H9 (cell line): ENCODE data around the gene TEX38. TPM values are rescaled to one million over a fixed set of nuclear protein-coding genes. Genes with fewer than 3 reads are reported as not detected.

Experiments used
- DNase-seq: peaks from one replicate; pipeline ENCODE4 v3.0.0-alpha.2; 2017
- H2AFZ ChIP-seq: one replicate; pipeline ENCODE4 v1.6.1; 2013; ENCODE audit warnings: mild to moderate bottlenecking, low read length, control low read depth, moderate library complexity
- H2AK5ac ChIP-seq: 2 replicates; pipeline ENCODE4 v1.6.1; 2013; ENCODE audit warnings: low read length, control low read depth, mixed read lengths; ENCODE audit not compliant: insufficient read length
- H2BK120ac ChIP-seq: one replicate; pipeline ENCODE4 v1.6.1; 2013; ENCODE audit warnings: low read depth, mild to moderate bottlenecking, low read length, control low read depth, inconsistent platforms; ENCODE audit not compliant: poor library complexity, severe bottlenecking
- H2BK12ac ChIP-seq: 2 replicates; pipeline ENCODE4 v1.6.1; 2013; ENCODE audit warnings: low read length, control low read depth, mixed read lengths, low read depth; ENCODE audit not compliant: insufficient read length
- H2BK15ac ChIP-seq: 2 replicates; pipeline ENCODE4 v1.6.1; 2013; ENCODE audit warnings: low read depth, low read length, control low read depth
- H2BK20ac ChIP-seq: one replicate; pipeline ENCODE4 v1.6.1; 2013; ENCODE audit warnings: low read depth, mild to moderate bottlenecking, low read length, control low read depth, inconsistent platforms; ENCODE audit not compliant: poor library complexity, severe bottlenecking
- H2BK5ac ChIP-seq: 2 replicates; pipeline ENCODE4 v1.6.1; 2013; ENCODE audit warnings: low read length, control low read depth, mixed read lengths; ENCODE audit not compliant: insufficient read length
- H3K14ac ChIP-seq: 2 replicates; pipeline ENCODE4 v1.6.1; 2013; ENCODE audit warnings: low read length, control low read depth; ENCODE audit not compliant: insufficient read depth
- H3K18ac ChIP-seq: 2 replicates; pipeline ENCODE4 v1.6.1; 2013; ENCODE audit warnings: low read depth, mild to moderate bottlenecking, mixed read lengths, low read length, control low read depth; ENCODE audit not compliant: insufficient read length
- H3K23ac ChIP-seq: 2 replicates; pipeline ENCODE4 v1.6.1; 2013; ENCODE audit warnings: low read length, control low read depth, mixed read lengths, low read depth; ENCODE audit not compliant: insufficient read length
- H3K23me2 ChIP-seq: 2 replicates; pipeline ENCODE4 v1.6.1; 2013; ENCODE audit warnings: low read depth, mild to moderate bottlenecking, mixed read lengths, low read length, control low read depth; ENCODE audit not compliant: insufficient read length, poor library complexity, severe bottlenecking
- H3K27ac ChIP-seq: 2 replicates; pipeline ENCODE4 v1.5.1; 2013; ENCODE audit warnings: low read length, control low read depth, mixed read lengths, low read depth; ENCODE audit not compliant: insufficient read length
- H3K27me3 ChIP-seq: 2 replicates; pipeline ENCODE4 v1.6.1; 2013; ENCODE audit warnings: low read length, control low read depth, inconsistent platforms; ENCODE audit not compliant: insufficient read depth
- H3K4ac ChIP-seq: 2 replicates; pipeline ENCODE4 v1.6.1; 2013; ENCODE audit warnings: low read depth, mild to moderate bottlenecking, control low read depth, inconsistent platforms, low read length, moderate library complexity
- H3K4me1 ChIP-seq: 2 replicates; pipeline ENCODE4 v1.6.1; 2013; ENCODE audit warnings: low read length, control low read depth, inconsistent platforms; ENCODE audit not compliant: insufficient read depth
- H3K4me2 ChIP-seq: 2 replicates; pipeline ENCODE4 v1.6.1; 2013; ENCODE audit warnings: low read length, control low read depth, mixed read lengths; ENCODE audit not compliant: insufficient read length, insufficient read depth
- H3K56ac ChIP-seq: 2 replicates; pipeline ENCODE4 v1.6.1; 2013; ENCODE audit warnings: low read depth, mild to moderate bottlenecking, mixed read lengths, low read length, control low read depth; ENCODE audit not compliant: insufficient read length
- H3K79me1 ChIP-seq: 2 replicates; pipeline ENCODE4 v1.6.1; 2013; ENCODE audit warnings: low read depth, mild to moderate bottlenecking, moderate library complexity, low read length, control low read depth, inconsistent platforms; ENCODE audit not compliant: insufficient read depth, poor library complexity, severe bottlenecking
- H3K79me2 ChIP-seq: 2 replicates; pipeline ENCODE4 v1.6.1; 2013; ENCODE audit warnings: low read length, control low read depth, inconsistent platforms; ENCODE audit not compliant: insufficient read depth
- H3K9ac ChIP-seq: 2 replicates; pipeline ENCODE4 v1.6.1; 2013; ENCODE audit warnings: low read length, control low read depth, mixed read lengths; ENCODE audit not compliant: insufficient read length; ENCODE audit errors: extremely low read depth
- H3K9me3 ChIP-seq: one replicate; pipeline ENCODE4 v1.6.1; 2013; ENCODE audit warnings: low read depth, low read length, inconsistent platforms; ENCODE audit not compliant: control insufficient read depth
- H3T11ph ChIP-seq: one replicate; pipeline ENCODE4 v1.6.1; 2013; ENCODE audit warnings: mild to moderate bottlenecking, low read length, control low read depth, inconsistent platforms
- H4K20me1 ChIP-seq: one replicate; pipeline ENCODE4 v1.6.1; 2013; ENCODE audit not compliant: control insufficient read depth, insufficient read length, insufficient read depth
- H4K5ac ChIP-seq: 2 replicates; pipeline ENCODE4 v1.6.1; 2013; ENCODE audit warnings: low read depth, mild to moderate bottlenecking, mixed read lengths, low read length, control low read depth; ENCODE audit not compliant: insufficient read length
- H4K8ac ChIP-seq: replicated peaks from 2 replicates; pipeline ENCODE4 v1.6.1; 2013; ENCODE audit warnings: low read length, control low read depth, mixed read lengths, low read depth; ENCODE audit not compliant: insufficient read length
- H4K91ac ChIP-seq: 2 replicates; pipeline ENCODE4 v1.6.1; 2013; ENCODE audit warnings: low read depth, mild to moderate bottlenecking, moderate library complexity, mixed read lengths, low read length, control low read depth; ENCODE audit not compliant: insufficient read length
- H3K27ac Mint-ChIP-seq, 3 experiments: 2 replicates in 2 of 3; 3 replicates in 1 of 3; pipeline ENCODE4 v1.8.0; 2020 to 2021; ENCODE audit warnings: mixed read lengths in 3 of 3, mild to moderate bottlenecking in 1 of 3, moderate library complexity in 1 of 3
- H3K27me3 Mint-ChIP-seq: 2 replicates; pipeline ENCODE4 v1.8.0; 2021; ENCODE audit warnings: low read depth, mild to moderate bottlenecking, moderate library complexity, mixed read lengths
- H3K36me3 Mint-ChIP-seq, 3 experiments: 2 replicates in 2 of 3; 3 replicates in 1 of 3; pipeline ENCODE4 v1.8.0; 2020 to 2021; ENCODE audit warnings: low read depth in 3 of 3, mixed read lengths in 3 of 3; ENCODE audit not compliant: insufficient read depth in 1 of 3
- H3K4me1 Mint-ChIP-seq, 2 experiments: 2 replicates each; pipeline ENCODE4 v1.8.0; 2020; ENCODE audit warnings: mixed read lengths in 2 of 2
- H3K4me3 Mint-ChIP-seq, 2 experiments: 2 replicates in 1 of 2; 3 replicates in 1 of 2; pipeline ENCODE4 v1.8.0; 2020 to 2021; ENCODE audit warnings: mild to moderate bottlenecking in 2 of 2, mixed read lengths in 2 of 2, moderate library complexity in 1 of 2
- H3K9me3 Mint-ChIP-seq, 2 experiments: 2 replicates in 1 of 2; 3 replicates in 1 of 2; pipeline ENCODE4 v1.8.0; 2020; ENCODE audit warnings: mild to moderate bottlenecking in 2 of 2, mixed read lengths in 2 of 2, moderate library complexity in 1 of 2
- WGBS: extraction: QIAGEN DNeasy Blood & Tissue Kit; methylation state at CpG from one replicate; pipeline ENCODE4 v1.1.7; 2013; ENCODE audit warnings: missing lambda C conversion rate, low lambda C conversion rate, mixed read lengths; ENCODE audit not compliant: insufficient read length; ENCODE audit errors: extremely low coverage; 5-methylcytosine and 5-hydroxymethylcytosine counted together
- total RNA-seq: library from RNA; stranded (reverse); gene quantifications from 2 replicates; pipeline ENCODE4 v1.2.1, GENCODE V29; 2021
- TF ChIP-seq, protein P1 (sequence below): fragments of 200-600 bp; sonication (generic); conservative IDR thresholded peaks from 3 replicates; pipeline ENCODE4 v1.8.0; 2021; ENCODE audit warnings: antibody characterized with exemption, mild to moderate bottlenecking

Gene TEX38
- total RNA-seq, 1 experiment from 2014 or later: not detected

DNA sequence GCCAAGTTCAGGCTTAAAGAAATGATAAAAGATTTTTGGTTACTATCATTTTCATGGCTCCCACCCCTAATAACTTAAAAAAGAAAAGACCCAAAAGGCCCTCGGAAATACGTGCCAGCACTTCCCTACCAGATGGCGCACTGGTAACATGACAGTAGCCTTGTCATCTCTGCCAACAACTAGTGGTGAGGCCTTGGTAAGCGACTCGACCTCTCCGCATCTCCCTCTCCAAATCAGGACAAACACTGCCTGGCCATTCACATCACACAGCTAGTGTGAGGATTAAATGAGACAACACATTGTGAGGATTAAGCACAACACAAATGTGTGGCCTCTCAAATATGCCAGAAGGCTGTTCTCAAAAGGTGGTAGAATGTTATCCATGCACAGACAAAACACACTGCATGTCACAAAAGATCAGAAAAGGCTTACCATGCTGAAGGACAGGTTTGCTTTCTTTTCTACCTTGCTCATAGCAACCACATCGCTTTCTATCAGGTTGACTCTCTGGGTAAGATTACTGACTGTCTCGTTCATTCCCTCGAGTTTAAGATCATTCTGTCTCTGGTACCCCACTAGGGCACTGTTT is 16.4 kb downstream of the TEX38 start:
- Histone ChIP-seq H3K18ac (no peak overlapping the region), H3K14ac (no peak overlapping the region), H3K23me2 (no peaks in the 10 kb centered on the region), H2BK120ac (no peak overlapping the region), H3K9ac (no peak overlapping the region), H3K4me2 (no peak overlapping the region), H3K79me2 (no peaks in the 10 kb centered on the region), H2BK20ac (no peak overlapping the region), H3K27me3 (no peaks in the 10 kb centered on the region), H4K8ac (no peak overlapping the region), H3K23ac (no peak overlapping the region), H3K4ac (no peak overlapping the region), H2AK5ac (no peak overlapping the region), H2AFZ (no peak overlapping the region), H2BK5ac (no peak overlapping the region), H4K91ac (no peak overlapping the region), H3K27ac (no peak overlapping the region), H2BK12ac (no peak overlapping the region), H3T11ph (no peak overlapping the region), H3K4me1 (no peaks in the 10 kb centered on the region), H3K56ac (no peak overlapping the region), H4K5ac (no peak overlapping the region), H3K9me3 (no peaks in the 10 kb centered on the region), H4K20me1 (no peaks in the 10 kb centered on the region), H2BK15ac (no peak overlapping the region), H3K79me1 (no peaks in the 10 kb centered on the region)
- Mint-ChIP-seq H3K27ac (no peak overlapping the region), H3K27me3 (no peaks in the 10 kb centered on the region), H3K4me1 (no peaks in the 10 kb centered on the region), H3K9me3 (no peaks in the 10 kb centered on the region), H3K4me3 (no peak overlapping the region), H3K36me3 (peaks cover 10 to 84% (median 75%) of the 10 kb centered on the region in 3 experiments; a peak in 6 of 7 replicates)
- WGBS: no CpG with 5 or more reads among the region's 9 CpGs
- no peak for DNase-seq
- TF ChIP-seq, protein P1, sequence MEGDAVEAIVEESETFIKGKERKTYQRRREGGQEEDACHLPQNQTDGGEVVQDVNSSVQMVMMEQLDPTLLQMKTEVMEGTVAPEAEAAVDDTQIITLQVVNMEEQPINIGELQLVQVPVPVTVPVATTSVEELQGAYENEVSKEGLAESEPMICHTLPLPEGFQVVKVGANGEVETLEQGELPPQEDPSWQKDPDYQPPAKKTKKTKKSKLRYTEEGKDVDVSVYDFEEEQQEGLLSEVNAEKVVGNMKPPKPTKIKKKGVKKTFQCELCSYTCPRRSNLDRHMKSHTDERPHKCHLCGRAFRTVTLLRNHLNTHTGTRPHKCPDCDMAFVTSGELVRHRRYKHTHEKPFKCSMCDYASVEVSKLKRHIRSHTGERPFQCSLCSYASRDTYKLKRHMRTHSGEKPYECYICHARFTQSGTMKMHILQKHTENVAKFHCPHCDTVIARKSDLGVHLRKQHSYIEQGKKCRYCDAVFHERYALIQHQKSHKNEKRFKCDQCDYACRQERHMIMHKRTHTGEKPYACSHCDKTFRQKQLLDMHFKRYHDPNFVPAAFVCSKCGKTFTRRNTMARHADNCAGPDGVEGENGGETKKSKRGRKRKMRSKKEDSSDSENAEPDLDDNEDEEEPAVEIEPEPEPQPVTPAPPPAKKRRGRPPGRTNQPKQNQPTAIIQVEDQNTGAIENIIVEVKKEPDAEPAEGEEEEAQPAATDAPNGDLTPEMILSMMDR: no peak
